Measurements from ENCODE around the gene DLX4. TPM values are rescaled to one million over a fixed set of nuclear protein-coding genes. Genes with fewer than 3 reads are reported as not detected.
A peak's percentile ranks its signal among the peaks of the same experiment; 100 is the strongest.

Gene DLX4
- total RNA-seq, 2 donors from 2014 or later = 0.68 TPM; not detected in 1

GRCh38 chr17:49977463-49978389 is 8.7 kb downstream of the DLX4 start:
- no peaks in the 10 kb centered on the region for H3K9me3 ChIP-seq (ENCODE audit: control insufficient read depth, low read length, poor library complexity, severe bottlenecking)
- ATAC-seq = no peak
- DNase-seq = no peak
- Mint-ChIP-seq H3K27me3 (peaks cover 92% of the 10 kb centered on the region), H3K36me3 (ENCODE audit: low read depth) (peaks cover 2% of the 10 kb centered on the region), H3K4me1 (no peaks in the 10 kb centered on the region), H3K4me3 (no peak overlapping the region), H3K27ac (no peak overlapping the region)

GRCh38 chr17:49978501-49978900 is 9.5 kb downstream of the DLX4 start:
- H3K4me1 Mint-ChIP-seq = no peaks in the 10 kb centered on the region
- DNase-seq (no peak), ATAC-seq (no peak)
- H3K9me3 ChIP-seq (ENCODE audit: control insufficient read depth, low read length, poor library complexity, severe bottlenecking) = no peaks in the 10 kb centered on the region
- peaks cover 87% of the 10 kb centered on the region for H3K27me3 Mint-ChIP-seq
- H3K4me3 Mint-ChIP-seq = no peak overlapping the region
- peaks cover 2% of the 10 kb centered on the region for H3K36me3 Mint-ChIP-seq (ENCODE audit: low read depth)
- H3K27ac Mint-ChIP-seq = no peak overlapping the region

- Mint-ChIP-seq H3K36me3 (ENCODE audit: low read depth) (peaks cover 4% of the 10 kb centered on the region), H3K4me3 (no peak overlapping the region), H3K27ac (no peak overlapping the region), H3K4me1 (no peaks in the 10 kb centered on the region), H3K27me3 (peaks cover 83% of the 10 kb centered on the region)
- ATAC-seq (no peak), DNase-seq (no peak)
- no peaks in the 10 kb centered on the region for H3K9me3 ChIP-seq (ENCODE audit: control insufficient read depth, low read length, poor library complexity, severe bottlenecking)
These were observed 10.9 kb downstream of the DLX4 start for GRCh38 chr17:49979748-49980479.

- H3K9me3 ChIP-seq (ENCODE audit: control insufficient read depth, low read length, poor library complexity, severe bottlenecking) = no peaks in the 10 kb centered on the region
- Mint-ChIP-seq H3K27ac (no peak overlapping the region), H3K27me3 (peaks cover 78% of the 10 kb centered on the region), H3K4me1 (peaks cover 3% of the 10 kb centered on the region), H3K36me3 (ENCODE audit: low read depth) (peaks cover 4% of the 10 kb centered on the region), H3K4me3 (no peak overlapping the region)
- ATAC-seq = no peak
- no peak for DNase-seq
These were observed 11.8 kb downstream of the DLX4 start for GRCh38 chr17:49980703-49981197.

GRCh38 chr17:49984283-49984682 is 15.3 kb downstream of the DLX4 start:
- Mint-ChIP-seq H3K27me3 (peaks cover 77% of the 10 kb centered on the region), H3K4me1 (peaks cover 3% of the 10 kb centered on the region), H3K4me3 (no peak overlapping the region), H3K36me3 (ENCODE audit: low read depth) (peaks cover 4% of the 10 kb centered on the region), H3K27ac (no peak overlapping the region)
- H3K9me3 ChIP-seq (ENCODE audit: control insufficient read depth, low read length, poor library complexity, severe bottlenecking) = no peaks in the 10 kb centered on the region
- ATAC-seq = no peak
- DNase-seq = no peak

GRCh38 chr17:49984776-49985175 is 15.8 kb downstream of the DLX4 start:
- Mint-ChIP-seq H3K27me3 (peaks cover 77% of the 10 kb centered on the region), H3K36me3 (ENCODE audit: low read depth) (peaks cover 4% of the 10 kb centered on the region), H3K27ac (no peak overlapping the region), H3K4me3 (no peak overlapping the region), H3K4me1 (peaks cover 3% of the 10 kb centered on the region)
- no peaks in the 10 kb centered on the region for H3K9me3 ChIP-seq (ENCODE audit: control insufficient read depth, low read length, poor library complexity, severe bottlenecking)
- ATAC-seq (no peak), DNase-seq (no peak)

GRCh38 chr17:49985310-49985990 is 16.5 kb downstream of the DLX4 start:
- Mint-ChIP-seq H3K4me3 (no peak overlapping the region), H3K27ac (no peak overlapping the region), H3K27me3 (peaks cover 77% of the 10 kb centered on the region), H3K4me1 (peaks cover 5% of the 10 kb centered on the region), H3K36me3 (ENCODE audit: low read depth) (peaks cover 4% of the 10 kb centered on the region)
- H3K9me3 ChIP-seq (ENCODE audit: control insufficient read depth, low read length, poor library complexity, severe bottlenecking) = no peaks in the 10 kb centered on the region
- DNase-seq (no peak), ATAC-seq (no peak)

DNA sequence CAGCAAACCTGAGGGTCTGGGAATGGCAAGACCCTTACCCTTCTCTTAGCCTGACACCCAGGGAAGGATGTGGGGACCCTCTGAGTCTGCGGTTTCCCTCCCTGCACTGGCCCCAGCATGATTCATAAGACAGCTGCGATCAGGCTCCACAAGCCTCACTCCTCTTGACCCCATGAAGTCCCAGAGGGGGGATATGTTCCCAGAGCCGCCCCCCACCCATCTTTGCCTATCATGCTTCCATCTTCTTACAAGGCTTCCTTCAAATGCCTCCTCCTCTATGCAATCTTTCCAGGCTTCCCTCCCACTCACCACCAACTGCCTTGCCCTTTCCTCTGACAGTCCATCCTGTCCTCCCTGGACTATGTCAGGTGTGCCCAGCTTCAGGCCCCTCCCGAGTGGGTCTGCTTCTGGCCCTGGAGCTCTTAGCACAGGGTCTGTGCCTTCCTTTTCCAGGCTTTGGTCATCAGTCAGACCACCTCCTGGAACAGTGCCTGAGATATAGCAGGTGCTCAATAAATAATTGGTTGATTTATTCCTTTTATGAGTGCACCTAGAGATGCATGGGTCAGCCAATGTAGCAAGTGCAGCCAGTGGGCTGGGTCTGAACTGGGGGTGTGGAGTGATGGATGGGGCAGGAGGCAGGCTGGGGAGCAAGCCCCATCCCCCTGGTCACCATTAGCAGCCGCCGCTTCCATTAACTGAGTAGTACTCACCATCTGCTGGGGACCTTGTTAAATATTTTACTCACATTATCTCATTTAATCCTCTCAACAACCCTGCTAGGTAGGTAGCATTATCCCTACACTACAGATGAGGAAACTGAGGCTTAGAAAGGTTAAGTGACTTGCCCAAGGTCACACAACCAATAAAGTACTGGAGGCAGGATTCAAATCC is 17.7 kb downstream of the DLX4 start:
- ATAC-seq (no peak), DNase-seq (no peak)
- no peak overlapping the region for H3K4me3 Mint-ChIP-seq
- peaks cover 77% of the 10 kb centered on the region for H3K27me3 Mint-ChIP-seq
- peaks cover 5% of the 10 kb centered on the region for H3K4me1 Mint-ChIP-seq
- no peak overlapping the region for H3K27ac Mint-ChIP-seq
- peaks cover 2% of the 10 kb centered on the region for H3K36me3 Mint-ChIP-seq (ENCODE audit: low read depth)
- H3K9me3 ChIP-seq (ENCODE audit: control insufficient read depth, low read length, poor library complexity, severe bottlenecking) = no peaks in the 10 kb centered on the region

GRCh38 chr17:49987290-49987585 is 18.2 kb downstream of the DLX4 start:
- no peaks in the 10 kb centered on the region for H3K9me3 ChIP-seq (ENCODE audit: control insufficient read depth, low read length, poor library complexity, severe bottlenecking)
- H3K4me1 Mint-ChIP-seq = peaks cover 6% of the 10 kb centered on the region
- H3K4me3 Mint-ChIP-seq = no peak overlapping the region
- no peak overlapping the region for H3K27ac Mint-ChIP-seq
- peaks cover 78% of the 10 kb centered on the region for H3K27me3 Mint-ChIP-seq
- ATAC-seq = no peak
- peaks cover 2% of the 10 kb centered on the region for H3K36me3 Mint-ChIP-seq (ENCODE audit: low read depth)
- DNase-seq = no peak

DNA sequence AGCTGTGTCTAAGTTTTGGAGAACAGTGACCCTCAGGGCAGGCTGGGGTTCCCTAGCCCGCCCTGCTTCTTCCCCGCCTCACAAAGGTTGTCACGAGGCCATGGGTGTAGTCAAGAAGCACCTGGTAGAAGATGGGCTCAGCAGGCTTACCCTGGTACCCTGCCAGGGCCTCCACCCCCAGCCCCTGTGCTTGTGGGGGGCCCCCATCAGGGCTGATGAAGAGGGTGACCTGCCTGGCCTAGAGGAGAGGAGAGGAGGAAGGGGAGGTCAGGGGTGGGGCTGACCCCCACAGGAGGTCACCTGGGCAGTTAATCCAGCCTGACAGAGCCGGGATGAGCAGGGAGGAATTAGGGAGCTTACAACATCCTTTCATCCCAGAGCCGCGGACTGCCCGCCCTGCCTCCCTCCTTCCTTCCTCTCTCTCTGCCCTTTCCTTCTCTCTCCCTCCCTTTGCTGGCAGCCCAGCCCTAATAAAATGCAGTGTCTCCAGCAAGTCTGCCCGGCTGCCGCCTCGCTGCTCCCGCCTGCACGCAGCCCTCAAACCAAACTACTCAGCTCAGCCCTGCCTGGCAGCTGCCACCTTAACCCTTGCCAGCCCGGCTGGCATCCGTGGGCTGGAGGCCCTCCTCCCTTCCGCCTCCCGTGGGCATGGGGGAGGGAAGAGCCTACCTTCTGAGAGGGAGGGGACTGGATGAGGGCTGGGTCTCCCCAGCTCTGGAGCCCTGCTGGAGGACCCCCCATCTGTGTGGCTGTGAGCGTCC is 18.9 kb downstream of the DLX4 start:
- Mint-ChIP-seq H3K27ac (no peak overlapping the region), H3K36me3 (ENCODE audit: low read depth) (peaks cover 2% of the 10 kb centered on the region), H3K27me3 (peaks cover 78% of the 10 kb centered on the region), H3K4me1 (peaks cover 7% of the 10 kb centered on the region), H3K4me3 (peak overlapping the region; percentile 34)
- H3K9me3 ChIP-seq (ENCODE audit: control insufficient read depth, low read length, poor library complexity, severe bottlenecking) = no peaks in the 10 kb centered on the region
- no peak for ATAC-seq
- no peak for DNase-seq

DNA sequence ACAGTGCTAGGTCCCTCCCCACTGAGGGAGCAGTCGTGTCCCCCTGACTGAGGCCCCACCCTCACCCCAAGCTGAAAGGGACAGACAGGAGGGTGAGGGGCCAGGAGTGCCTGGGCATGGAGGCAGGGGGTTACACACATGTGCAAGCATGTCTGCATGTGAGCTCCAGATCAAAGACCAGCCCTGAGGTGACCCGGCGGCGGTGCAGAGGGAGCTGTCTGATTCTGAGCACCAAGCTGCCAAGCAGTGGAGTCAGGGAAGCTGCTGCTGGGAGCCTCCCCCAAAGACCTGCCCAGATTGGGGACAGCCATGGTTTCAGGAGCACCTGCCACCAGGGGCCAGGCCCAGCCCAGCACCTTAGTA is 20.5 kb downstream of the DLX4 start:
- Mint-ChIP-seq H3K4me3 (no peak overlapping the region), H3K27ac (no peak overlapping the region)
- DNase-seq = no peak

DNA sequence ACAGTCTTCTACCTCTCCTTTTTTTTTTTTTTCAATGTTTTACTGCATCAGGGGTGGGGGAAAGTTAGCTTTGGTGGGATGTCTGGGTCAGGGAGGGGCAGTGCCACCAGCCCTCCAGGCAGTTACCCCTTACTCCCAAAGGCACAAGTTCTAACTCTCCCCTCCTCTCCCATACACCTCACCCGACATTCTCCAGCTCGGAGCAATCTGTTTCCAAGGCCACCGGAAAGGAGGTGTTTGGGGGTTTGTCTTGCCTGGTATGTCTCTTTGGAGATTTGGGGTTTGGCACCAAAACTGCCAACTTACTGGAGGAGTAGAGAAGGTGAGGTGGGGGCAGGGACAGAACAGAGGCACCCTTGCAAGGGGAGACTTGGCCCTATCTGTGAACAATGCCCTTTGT is 21.3 kb downstream of the DLX4 start:
- Mint-ChIP-seq H3K36me3 (ENCODE audit: low read depth) (peaks cover 9% of the 10 kb centered on the region), H3K4me3 (no peak overlapping the region), H3K4me1 (peaks cover 20% of the 10 kb centered on the region), H3K27ac (no peak overlapping the region), H3K27me3 (peaks cover 87% of the 10 kb centered on the region)
- no peak for DNase-seq
- H3K9me3 ChIP-seq (ENCODE audit: control insufficient read depth, low read length, poor library complexity, severe bottlenecking) = no peaks in the 10 kb centered on the region
- ATAC-seq = no peak

More for the DNA sequence above, 20.5 kb downstream of the DLX4 start:
- Mint-ChIP-seq H3K27me3 (peaks cover 82% of the 10 kb centered on the region), H3K36me3 (ENCODE audit: low read depth) (peaks cover 6% of the 10 kb centered on the region), H3K4me1 (peaks cover 15% of the 10 kb centered on the region)
- H3K9me3 ChIP-seq (ENCODE audit: control insufficient read depth, low read length, poor library complexity, severe bottlenecking) = no peaks in the 10 kb centered on the region
- no peak for ATAC-seq

Data from T-helper 17 cell (primary cell).